ENCODE results near the gene C4orf36.

DNA sequence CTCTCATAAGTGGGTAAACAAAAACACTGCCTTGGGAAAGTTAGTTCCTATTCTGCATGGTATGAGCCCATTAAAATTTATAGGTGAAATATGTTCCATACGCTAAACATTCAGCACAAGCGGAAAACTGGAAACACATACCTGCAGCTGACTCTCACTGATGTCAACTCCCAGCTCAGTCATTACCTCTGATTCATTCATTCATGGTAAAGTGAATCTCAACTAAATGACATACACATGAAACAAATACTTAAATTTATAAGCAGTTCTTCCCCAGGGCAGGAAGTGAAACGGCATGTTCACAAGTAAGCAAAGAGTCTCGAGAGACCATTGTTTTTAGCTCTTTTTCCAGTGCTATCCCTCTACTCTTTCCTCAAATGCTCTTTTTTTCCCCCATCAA is 44.7 kb downstream of the C4orf36 start:
- TF ChIP-seq, protein P1, sequence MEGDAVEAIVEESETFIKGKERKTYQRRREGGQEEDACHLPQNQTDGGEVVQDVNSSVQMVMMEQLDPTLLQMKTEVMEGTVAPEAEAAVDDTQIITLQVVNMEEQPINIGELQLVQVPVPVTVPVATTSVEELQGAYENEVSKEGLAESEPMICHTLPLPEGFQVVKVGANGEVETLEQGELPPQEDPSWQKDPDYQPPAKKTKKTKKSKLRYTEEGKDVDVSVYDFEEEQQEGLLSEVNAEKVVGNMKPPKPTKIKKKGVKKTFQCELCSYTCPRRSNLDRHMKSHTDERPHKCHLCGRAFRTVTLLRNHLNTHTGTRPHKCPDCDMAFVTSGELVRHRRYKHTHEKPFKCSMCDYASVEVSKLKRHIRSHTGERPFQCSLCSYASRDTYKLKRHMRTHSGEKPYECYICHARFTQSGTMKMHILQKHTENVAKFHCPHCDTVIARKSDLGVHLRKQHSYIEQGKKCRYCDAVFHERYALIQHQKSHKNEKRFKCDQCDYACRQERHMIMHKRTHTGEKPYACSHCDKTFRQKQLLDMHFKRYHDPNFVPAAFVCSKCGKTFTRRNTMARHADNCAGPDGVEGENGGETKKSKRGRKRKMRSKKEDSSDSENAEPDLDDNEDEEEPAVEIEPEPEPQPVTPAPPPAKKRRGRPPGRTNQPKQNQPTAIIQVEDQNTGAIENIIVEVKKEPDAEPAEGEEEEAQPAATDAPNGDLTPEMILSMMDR (IDR thresholded peaks at IDR 0.05; ENCODE audit: poor library complexity): no peak
- no peak for TF ChIP-seq EZH2phosphoT487 (IDR thresholded peaks at IDR 0.05; ENCODE audit: low read depth, severe bottlenecking, unreplicated experiment)

All from hepatocyte (in vitro differentiated cells).